ENCODE measurements around the gene GPC3. TPM values are rescaled to one million over a fixed set of nuclear protein-coding genes. Genes with fewer than 3 reads are reported as not detected.
A peak's percentile ranks its signal among the peaks of the same experiment; 100 is the strongest.

The GPC3 gene
- total RNA-seq, 2 experiments from 2014 or later: 0.31 to 0.71 TPM

GRCh38 chrX:133804072-133804471, 181.3 kb downstream of the GPC3 start:
- CTCF ChIA-PET: no interaction called here
- Mint-ChIP-seq H3K36me3 (ENCODE audit: low read depth) (no peaks in the 10 kb centered on the region), H3K4me3 (no peak overlapping the region), H3K4me1 (ENCODE audit: low read depth) (no peaks in the 10 kb centered on the region), H3K27me3 (ENCODE audit: low read depth) (peaks cover 3% of the 10 kb centered on the region), H3K27ac (no peak overlapping the region), H3K9me3 (ENCODE audit: insufficient read depth) (no peaks in the 10 kb centered on the region)
- ATAC-seq (no peak), DNase-seq (no peak)
- POLR2A ChIA-PET: no interaction called here

- ATAC-seq: no peak
- ChIA-PET POLR2A (no interaction called here), CTCF (no interaction called here)
- Mint-ChIP-seq H3K27me3 (ENCODE audit: low read depth) (peaks cover 3% of the 10 kb centered on the region), H3K27ac (no peak overlapping the region), H3K9me3 (ENCODE audit: insufficient read depth) (no peaks in the 10 kb centered on the region), H3K36me3 (ENCODE audit: low read depth) (no peaks in the 10 kb centered on the region), H3K4me1 (ENCODE audit: low read depth) (no peaks in the 10 kb centered on the region), H3K4me3 (no peak overlapping the region)
- no peak for DNase-seq
These were observed 189.1 kb downstream of the GPC3 start for GRCh38 chrX:133796282-133796681.

- CTCF ChIA-PET: interaction anchor here (0.6 to 3.9 kb wide), 9 partner anchors 78 to 602 kb away, joined by 3 to 26 read pairs (median 5); no protein-coding TSS in a partner anchor
- Mint-ChIP-seq H3K9me3 (ENCODE audit: insufficient read depth) (no peaks in the 10 kb centered on the region), H3K36me3 (ENCODE audit: low read depth) (no peaks in the 10 kb centered on the region), H3K27me3 (ENCODE audit: low read depth) (peaks cover under 1% of the 10 kb centered on the region), H3K4me3 (no peak overlapping the region), H3K27ac (no peak overlapping the region), H3K4me1 (ENCODE audit: low read depth) (no peaks in the 10 kb centered on the region)
- no peak for DNase-seq
- POLR2A ChIA-PET: no interaction called here
- no peak for ATAC-seq
These were observed 191.3 kb downstream of the GPC3 start for GRCh38 chrX:133794126-133794525.

- no peak overlapping the region for H3K4me3 Mint-ChIP-seq
- ChIA-PET POLR2A (no interaction called here), CTCF (interaction anchor here (0.6 to 3.9 kb wide), 9 partner anchors 78 to 602 kb away, joined by 3 to 26 read pairs (median 5); no protein-coding TSS in a partner anchor)
These were observed 191.8 kb downstream of the GPC3 start for GRCh38 chrX:133793626-133794025.

GRCh38 chrX:133792198-133792953, 193.0 kb downstream of the GPC3 start:
- no peak overlapping the region for H3K4me3 Mint-ChIP-seq
- ATAC-seq: peak; percentile 76
- no peaks in the 10 kb centered on the region for H3K9me3 Mint-ChIP-seq (ENCODE audit: insufficient read depth)

More at GRCh38 chrX:133793626-133794025, 191.8 kb downstream of the GPC3 start:
- Mint-ChIP-seq H3K27me3 (ENCODE audit: low read depth) (peaks cover 2% of the 10 kb centered on the region), H3K9me3 (ENCODE audit: insufficient read depth) (no peaks in the 10 kb centered on the region), H3K4me1 (ENCODE audit: low read depth) (no peaks in the 10 kb centered on the region), H3K36me3 (ENCODE audit: low read depth) (no peaks in the 10 kb centered on the region), H3K27ac (no peak overlapping the region)
- ATAC-seq (no peak), DNase-seq (no peak)

GRCh38 chrX:133789829-133790228, 195.6 kb downstream of the GPC3 start:
- ATAC-seq: no peak
- ChIA-PET CTCF (interaction anchor here (0.9 kb wide), 1 partner anchor 237 kb away, joined by 3 read pairs; no protein-coding TSS in a partner anchor), POLR2A (no interaction called here)

More at GRCh38 chrX:133792198-133792953, 193.0 kb downstream of the GPC3 start:
- Mint-ChIP-seq H3K4me1 (ENCODE audit: low read depth) (no peaks in the 10 kb centered on the region), H3K36me3 (ENCODE audit: low read depth) (no peaks in the 10 kb centered on the region), H3K27me3 (ENCODE audit: low read depth) (peaks cover 2% of the 10 kb centered on the region), H3K27ac (no peak overlapping the region)
- ChIA-PET POLR2A (no interaction called here), CTCF (interaction anchor here (0.6 to 3.9 kb wide), 21 partner anchors 9 to 604 kb away, joined by 3 to 26 read pairs (median 4); no protein-coding TSS in a partner anchor)
- DNase-seq: peak; percentile 69

GRCh38 chrX:133786382-133786781, 199.0 kb downstream of the GPC3 start:
- ChIA-PET CTCF (interaction anchor here (1.3 kb wide), 1 partner anchor 240 kb away, joined by 3 read pairs; no protein-coding TSS in a partner anchor), POLR2A (no interaction called here)
- H3K36me3 Mint-ChIP-seq (ENCODE audit: low read depth): no peaks in the 10 kb centered on the region
- H3K9me3 Mint-ChIP-seq (ENCODE audit: insufficient read depth): no peaks in the 10 kb centered on the region
- H3K27me3 Mint-ChIP-seq (ENCODE audit: low read depth): peaks cover 4% of the 10 kb centered on the region
- ATAC-seq (no peak), DNase-seq (no peak)
- no peaks in the 10 kb centered on the region for H3K4me1 Mint-ChIP-seq (ENCODE audit: low read depth)
- H3K4me3 Mint-ChIP-seq: no peak overlapping the region
- H3K27ac Mint-ChIP-seq: no peak overlapping the region

More at GRCh38 chrX:133789829-133790228, 195.6 kb downstream of the GPC3 start:
- no peaks in the 10 kb centered on the region for H3K36me3 Mint-ChIP-seq (ENCODE audit: low read depth)
- H3K4me1 Mint-ChIP-seq (ENCODE audit: low read depth): no peaks in the 10 kb centered on the region
- H3K4me3 Mint-ChIP-seq: no peak overlapping the region
- DNase-seq: no peak
- H3K27me3 Mint-ChIP-seq (ENCODE audit: low read depth): peaks cover 2% of the 10 kb centered on the region
- H3K27ac Mint-ChIP-seq: no peak overlapping the region
- H3K9me3 Mint-ChIP-seq (ENCODE audit: insufficient read depth): no peaks in the 10 kb centered on the region

- Mint-ChIP-seq H3K4me1 (ENCODE audit: low read depth) (no peaks in the 10 kb centered on the region), H3K4me3 (no peak overlapping the region)
- CTCF ChIA-PET: interaction anchor here (1.0 kb wide), 1 partner anchor 9 kb away, joined by 3 read pairs; no protein-coding TSS in a partner anchor
These were observed 202.1 kb downstream of the GPC3 start for GRCh38 chrX:133783274-133783673.

GRCh38 chrX:133781174-133781573, 204.2 kb downstream of the GPC3 start:
- no peak for DNase-seq
- H3K4me1 Mint-ChIP-seq (ENCODE audit: low read depth): no peaks in the 10 kb centered on the region
- ChIA-PET POLR2A (no interaction called here), CTCF (interaction anchor here (1.5 kb wide), 1 partner anchor 12 kb away, joined by 3 read pairs; no protein-coding TSS in a partner anchor)
- no peaks in the 10 kb centered on the region for H3K9me3 Mint-ChIP-seq (ENCODE audit: insufficient read depth)
- no peaks in the 10 kb centered on the region for H3K36me3 Mint-ChIP-seq (ENCODE audit: low read depth)
- no peak for ATAC-seq
- H3K27ac Mint-ChIP-seq: no peak overlapping the region
- no peak overlapping the region for H3K4me3 Mint-ChIP-seq
- peaks cover 2% of the 10 kb centered on the region for H3K27me3 Mint-ChIP-seq (ENCODE audit: low read depth)

More at GRCh38 chrX:133783274-133783673, 202.1 kb downstream of the GPC3 start:
- H3K27me3 Mint-ChIP-seq (ENCODE audit: low read depth): peaks cover 2% of the 10 kb centered on the region
- no peak for ATAC-seq
- POLR2A ChIA-PET: no interaction called here
- DNase-seq: no peak
- H3K36me3 Mint-ChIP-seq (ENCODE audit: low read depth): no peaks in the 10 kb centered on the region
- no peaks in the 10 kb centered on the region for H3K9me3 Mint-ChIP-seq (ENCODE audit: insufficient read depth)
- H3K27ac Mint-ChIP-seq: no peak overlapping the region

GRCh38 chrX:133776072-133776471, 209.3 kb downstream of the GPC3 start:
- ATAC-seq (no peak), DNase-seq (peak; percentile 35)
- H3K36me3 Mint-ChIP-seq (ENCODE audit: low read depth): no peaks in the 10 kb centered on the region
- ChIA-PET CTCF (no interaction called here), POLR2A (no interaction called here)
- no peak overlapping the region for H3K27ac Mint-ChIP-seq
- no peaks in the 10 kb centered on the region for H3K4me1 Mint-ChIP-seq (ENCODE audit: low read depth)
- H3K27me3 Mint-ChIP-seq (ENCODE audit: low read depth): no peaks in the 10 kb centered on the region
- H3K4me3 Mint-ChIP-seq: no peak overlapping the region
- H3K9me3 Mint-ChIP-seq (ENCODE audit: insufficient read depth): no peaks in the 10 kb centered on the region

- ChIA-PET CTCF (interaction anchor here (1.0 to 1.1 kb wide), 2 partner anchors 10 to 11 kb away, joined by 3 read pairs; no protein-coding TSS in a partner anchor), POLR2A (no interaction called here)
- Mint-ChIP-seq H3K4me1 (ENCODE audit: low read depth) (no peaks in the 10 kb centered on the region), H3K36me3 (ENCODE audit: low read depth) (no peaks in the 10 kb centered on the region), H3K27ac (no peak overlapping the region), H3K27me3 (ENCODE audit: low read depth) (no peaks in the 10 kb centered on the region), H3K4me3 (no peak overlapping the region), H3K9me3 (ENCODE audit: insufficient read depth) (no peaks in the 10 kb centered on the region)
- DNase-seq (no peak), ATAC-seq (no peak)
These were observed 210.6 kb downstream of the GPC3 start for GRCh38 chrX:133774807-133775206.

GRCh38 chrX:133771086-133771646, 214.2 kb downstream of the GPC3 start:
- no peak overlapping the region for H3K27ac Mint-ChIP-seq
- ATAC-seq (no peak), DNase-seq (no peak)
- CTCF ChIA-PET: interaction anchor here (1.5 kb wide), 2 partner anchors 21 to 101 kb away, joined by 3 read pairs; no protein-coding TSS in a partner anchor
- POLR2A ChIA-PET: no interaction called here
- no peaks in the 10 kb centered on the region for H3K9me3 Mint-ChIP-seq (ENCODE audit: insufficient read depth)
- H3K4me1 Mint-ChIP-seq (ENCODE audit: low read depth): no peaks in the 10 kb centered on the region
- no peaks in the 10 kb centered on the region for H3K36me3 Mint-ChIP-seq (ENCODE audit: low read depth)
- no peak overlapping the region for H3K4me3 Mint-ChIP-seq
- no peaks in the 10 kb centered on the region for H3K27me3 Mint-ChIP-seq (ENCODE audit: low read depth)

Data from activated CD8-positive, alpha-beta T cell treated with anti-CD3 and anti-CD28 coated beads, Interleukin-2, amount 10 ng/mL, durations not matched to agents 7 days and 5 days (primary cell).